Neuronal stem cell (in vitro differentiated cells): ENCODE results near the gene RAD51B.

Experiments
- DNase-seq: peaks from one replicate; pipeline ENCODE4 v3.0.0-alpha.2; 2013; ENCODE audit warnings: low spot score
- H2AFZ ChIP-seq: one replicate; pipeline ENCODE4 v1.6.1; 2013; ENCODE audit warnings: mild to moderate bottlenecking, low read length, inconsistent platforms
- H2AK5ac ChIP-seq: 2 replicates; pipeline ENCODE4 v1.6.1; 2013; ENCODE audit warnings: low read depth, mild to moderate bottlenecking, inconsistent platforms, low read length, moderate library complexity, mixed read lengths
- H2BK120ac ChIP-seq: 2 replicates; pipeline ENCODE4 v1.6.1; 2013; ENCODE audit warnings: low read depth, mild to moderate bottlenecking, inconsistent platforms, low read length, moderate library complexity, mixed read lengths
- H2BK12ac ChIP-seq: one replicate; pipeline ENCODE4 v1.6.1; 2013; ENCODE audit warnings: low read length, inconsistent platforms
- H2BK15ac ChIP-seq: 2 replicates; pipeline ENCODE4 v1.6.1; 2013; ENCODE audit warnings: mild to moderate bottlenecking, low read length, inconsistent platforms, mixed read lengths
- H2BK5ac ChIP-seq: one replicate; pipeline ENCODE4 v1.6.1; 2013; ENCODE audit warnings: inconsistent platforms, mild to moderate bottlenecking, low read length, moderate library complexity
- H3K14ac ChIP-seq: one replicate; pipeline ENCODE4 v1.6.1; 2013; ENCODE audit warnings: low read length, inconsistent platforms
- H3K18ac ChIP-seq: 2 replicates; pipeline ENCODE4 v1.6.1; 2013; ENCODE audit warnings: low read length, inconsistent platforms
- H3K23ac ChIP-seq: 2 replicates; pipeline ENCODE4 v1.6.1; 2013; ENCODE audit warnings: low read depth, mild to moderate bottlenecking, mixed read lengths, low read length, inconsistent platforms; ENCODE audit not compliant: poor library complexity
- H3K27ac ChIP-seq: replicated peaks from 3 replicates; pipeline ENCODE4 v1.5.1; 2013; ENCODE audit warnings: low read length, inconsistent platforms
- H3K27me3 ChIP-seq, 3 experiments: 2 replicates each; pipeline ENCODE4 v1.6.1; 2013; ENCODE audit warnings: low read length in 3 of 3, mild to moderate bottlenecking in 2 of 3, inconsistent platforms in 1 of 3, low read depth in 1 of 3, mixed read lengths in 1 of 3, moderate library complexity in 1 of 3; ENCODE audit not compliant: control insufficient read depth in 3 of 3, insufficient read depth in 3 of 3
- H3K36me3 ChIP-seq, 2 donors: replicated peaks in 1 of 2; 2 replicates each; pipeline ENCODE4 v1.6.1; 2013; ENCODE audit warnings: low read length in 2 of 2; ENCODE audit not compliant: control insufficient read depth in 2 of 2, insufficient read depth in 2 of 2
- H3K4ac ChIP-seq: 2 replicates; pipeline ENCODE4 v1.6.1; 2013; ENCODE audit warnings: inconsistent platforms, mild to moderate bottlenecking, low read length, moderate library complexity
- H3K4me1 ChIP-seq, 2 donors: 1 replicate in 1 of 2; 2 replicates in 1 of 2; pipeline ENCODE4 v1.6.1; 2013; ENCODE audit warnings: low read length in 2 of 2, low read depth in 1 of 2; ENCODE audit not compliant: control insufficient read depth in 2 of 2, insufficient read depth in 1 of 2
- H3K4me2 ChIP-seq: one replicate; pipeline ENCODE4 v1.6.1; 2013; ENCODE audit warnings: mild to moderate bottlenecking, low read length, inconsistent platforms; ENCODE audit not compliant: insufficient read depth, poor library complexity, severe bottlenecking
- H3K4me3 ChIP-seq, 2 donors: 2 replicates each; pipeline ENCODE4 v1.5.1; 2013; ENCODE audit warnings: low read length in 2 of 2, mild to moderate bottlenecking in 2 of 2, inconsistent platforms in 1 of 2, moderate library complexity in 1 of 2
- H3K79me1 ChIP-seq: one replicate; pipeline ENCODE4 v1.6.1; 2013; ENCODE audit warnings: low read depth, mild to moderate bottlenecking, inconsistent platforms, low read length, moderate library complexity
- H3K9ac ChIP-seq: one replicate; pipeline ENCODE4 v1.6.1; 2013; ENCODE audit warnings: mild to moderate bottlenecking, low read depth, low read length, inconsistent platforms; ENCODE audit not compliant: poor library complexity
- H3K9me3 ChIP-seq, 2 donors: replicated peaks in 1 of 2; 2 replicates each; pipeline versions ENCODE3 to v1.6.1; 2013; ENCODE audit warnings: low read length in 2 of 2, mild to moderate bottlenecking in 2 of 2, inconsistent platforms in 1 of 2, low read depth in 1 of 2, mixed read lengths in 1 of 2, moderate library complexity in 1 of 2; ENCODE audit not compliant: control insufficient read depth in 2 of 2, insufficient read depth in 1 of 2
- H4K8ac ChIP-seq: one replicate; pipeline ENCODE4 v1.6.1; 2013; ENCODE audit warnings: low read depth, mild to moderate bottlenecking, inconsistent platforms, low read length, moderate library complexity
- H4K91ac ChIP-seq: one replicate; pipeline ENCODE4 v1.6.1; 2013; ENCODE audit warnings: low read length, low read depth, mild to moderate bottlenecking, inconsistent platforms; ENCODE audit not compliant: poor library complexity
- WGBS, 2 donors: extraction: QIAGEN DNeasy Blood & Tissue Kit; methylation state at CpG; one replicate each; pipeline ENCODE4 v1.1.7; 2013; ENCODE audit warnings: missing lambda C conversion rate in 2 of 2, mixed read lengths in 1 of 2; ENCODE audit not compliant: insufficient read length in 2 of 2, insufficient replicate concordance in 1 of 2; ENCODE audit errors: extremely low coverage in 2 of 2; 5-methylcytosine and 5-hydroxymethylcytosine counted together

RAD51B gene

DNA sequence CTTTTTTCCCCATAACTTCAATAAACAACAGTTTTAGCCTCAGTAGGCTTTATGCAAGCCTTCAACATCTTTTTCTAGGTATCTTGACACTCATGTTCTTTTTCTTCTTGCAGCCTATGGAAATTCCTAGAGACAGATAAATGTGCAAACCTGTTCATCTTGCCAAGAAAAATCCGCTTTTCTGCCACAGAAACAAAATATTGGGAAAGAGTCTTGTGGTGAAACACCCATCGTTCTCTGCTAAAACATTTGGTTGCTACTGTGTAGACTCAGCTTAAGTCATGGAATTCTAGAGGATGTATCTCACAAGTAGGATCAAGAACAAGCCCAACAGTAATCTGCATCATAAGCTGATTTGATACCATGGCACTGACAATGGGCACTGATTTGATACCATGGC lies 677.4 kb downstream of the RAD51B start:
- H3K18ac ChIP-seq, result no peak overlapping the region
- H2BK120ac ChIP-seq, result no peak overlapping the region

DNA sequence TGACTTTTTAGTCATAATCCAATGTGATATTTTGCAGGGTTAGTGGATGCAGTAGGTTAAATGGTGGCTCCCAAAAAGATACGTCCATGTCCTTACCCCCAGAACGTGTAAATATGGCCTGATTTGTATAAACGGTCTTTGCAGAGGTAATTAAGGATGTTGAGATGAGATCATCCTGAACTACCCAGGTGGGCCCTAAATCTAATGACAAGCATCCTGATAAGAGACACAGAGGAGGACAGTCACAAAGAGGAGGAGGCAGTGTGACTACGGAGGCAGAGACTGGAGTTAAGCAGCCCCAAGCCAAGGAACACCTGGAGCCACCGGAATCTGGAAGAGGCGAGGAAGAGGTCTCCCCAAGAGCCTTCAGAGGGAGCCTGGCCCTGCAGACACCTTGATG lies 679.9 kb downstream of the RAD51B start:
- Histone ChIP-seq H2BK120ac (no peak overlapping the region), H4K8ac (no peak overlapping the region), H4K91ac (no peak overlapping the region), H3K27ac (no peak overlapping the region), H2BK15ac (no peak overlapping the region), H2BK5ac (no peak overlapping the region), H3K79me1 (peaks cover 2% of the 10 kb centered on the region), H3K4me1 (peaks cover 29 to 37% of the 10 kb centered on the region in 2 donors), H3K27me3 (no peaks in the 10 kb centered on the region), H3K18ac (no peak overlapping the region), H3K36me3 (no peaks in the 10 kb centered on the region), H2AFZ (no peak overlapping the region), H2AK5ac (peak overlapping the region; percentile 11), H3K14ac (no peak overlapping the region), H3K4ac (no peak overlapping the region), H3K23ac (no peak overlapping the region), H2BK12ac (no peak overlapping the region), H3K9ac (no peak overlapping the region), H3K4me3 (no peak overlapping the region), H3K9me3 (peaks cover 0 to 4% of the 10 kb centered on the region in 2 donors), H3K4me2 (no peak overlapping the region)
- DNase-seq, result no peak
- WGBS, 2 donors, result no CpG with 5 or more reads among the region's 6 CpGs

More for the DNA sequence above, 677.4 kb downstream of the RAD51B start:
- no peak overlapping the region for H3K4me3 ChIP-seq
- WGBS, 2 donors, result no CpG with 5 or more reads among the region's 2 CpGs
- no peaks in the 10 kb centered on the region for H3K27me3 ChIP-seq
- peaks cover 17 to 30% of the 10 kb centered on the region in 2 donors for H3K4me1 ChIP-seq
- DNase-seq, result no peak
- H2BK5ac ChIP-seq, result no peak overlapping the region
- no peak overlapping the region for H2AFZ ChIP-seq
- no peak overlapping the region for H4K8ac ChIP-seq
- no peaks in the 10 kb centered on the region for H3K36me3 ChIP-seq
- no peak overlapping the region for H2AK5ac ChIP-seq
- no peak overlapping the region for H3K4me2 ChIP-seq
- H3K9me3 ChIP-seq, result no peaks in the 10 kb centered on the region
- no peak overlapping the region for H3K9ac ChIP-seq
- peaks cover 2% of the 10 kb centered on the region for H3K79me1 ChIP-seq
- H3K23ac ChIP-seq, result no peak overlapping the region
- no peak overlapping the region for H2BK15ac ChIP-seq
- no peak overlapping the region for H3K14ac ChIP-seq
- no peak overlapping the region for H2BK12ac ChIP-seq
- no peak overlapping the region for H4K91ac ChIP-seq
- H3K27ac ChIP-seq, result no peak overlapping the region
- no peak overlapping the region for H3K4ac ChIP-seq

DNA sequence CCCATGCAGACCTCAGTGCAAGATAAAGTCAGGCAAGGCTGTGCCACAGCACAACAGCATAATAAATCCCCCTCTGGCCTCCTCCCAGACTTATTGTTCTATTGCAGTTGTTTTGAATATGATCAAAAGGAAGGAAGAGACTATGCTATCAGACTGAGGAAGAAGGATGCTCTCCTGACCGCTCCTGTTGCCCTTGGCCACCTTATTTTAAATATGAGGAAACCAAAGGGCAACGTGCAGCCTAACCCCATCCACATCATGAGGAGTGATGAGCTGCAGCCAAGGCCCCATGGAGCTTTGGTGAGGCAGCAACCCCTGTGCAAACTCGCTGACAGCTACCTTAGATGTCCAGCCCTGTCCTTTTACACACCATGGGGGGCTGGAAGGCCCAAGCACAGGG lies 681.6 kb downstream of the RAD51B start:
- Histone ChIP-seq H3K27ac (no peak overlapping the region), H2AFZ (no peak overlapping the region), H3K4me1 (peaks cover 27 to 49% of the 10 kb centered on the region in 2 donors), H3K9ac (no peak overlapping the region), H3K4me3 (no peak overlapping the region), H3K27me3 (no peaks in the 10 kb centered on the region), H3K23ac (no peak overlapping the region), H3K4me2 (no peak overlapping the region), H4K8ac (no peak overlapping the region), H3K18ac (peak overlapping the region; percentile 44), H3K4ac (no peak overlapping the region), H2AK5ac (peak overlapping the region; percentile 20), H3K14ac (no peak overlapping the region), H4K91ac (peak overlapping the region; percentile 86), H3K79me1 (peaks cover under 1% of the 10 kb centered on the region), H3K9me3 (peaks cover 0 to 4% of the 10 kb centered on the region in 2 donors), H2BK12ac (peak overlapping the region; percentile 24), H3K36me3 (no peaks in the 10 kb centered on the region), H2BK15ac (peak overlapping the region; percentile 16), H2BK120ac (no peak overlapping the region), H2BK5ac (peak overlapping the region; percentile 13)
- no CpG with 5 or more reads among the region's 3 CpGs for WGBS, 2 donors
- no peak for DNase-seq

DNA sequence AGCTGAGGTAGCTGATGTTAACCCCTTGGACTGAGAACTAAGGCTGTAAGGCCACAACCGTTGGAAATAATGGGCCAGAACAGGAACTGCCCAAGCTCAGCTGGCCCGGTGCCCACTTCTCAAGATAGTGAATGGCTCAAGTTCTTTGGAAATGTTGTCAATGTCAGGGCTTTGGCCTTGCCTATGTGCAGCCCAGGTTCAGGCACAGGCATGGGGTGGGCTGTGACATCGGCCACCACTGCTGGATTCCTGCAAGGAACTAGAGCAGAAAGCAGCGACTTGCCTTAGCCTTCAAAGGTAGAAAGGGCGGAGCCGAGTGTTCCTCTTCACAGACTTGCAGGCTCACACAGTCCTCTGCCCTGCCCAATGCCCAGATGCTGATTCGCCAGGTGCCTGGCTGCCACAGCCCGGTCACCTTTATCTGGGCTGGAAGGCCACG lies 682.1 kb downstream of the RAD51B start:
- Histone ChIP-seq H2BK5ac (peak overlapping the region; percentile 13), H3K4ac (no peak overlapping the region), H4K91ac (peak overlapping the region; percentile 86), H4K8ac (no peak overlapping the region), H3K9me3 (peaks cover 0 to 4% of the 10 kb centered on the region in 2 donors), H3K27ac (no peak overlapping the region), H2BK15ac (peak overlapping the region; percentile 16), H2BK120ac (no peak overlapping the region), H3K4me2 (no peak overlapping the region), H2BK12ac (peak overlapping the region; percentile 12), H3K18ac (peak overlapping the region; percentile 44), H3K27me3 (no peaks in the 10 kb centered on the region), H2AFZ (no peak overlapping the region), H3K79me1 (no peaks in the 10 kb centered on the region), H2AK5ac (peak overlapping the region; percentile 20), H3K14ac (no peak overlapping the region), H3K9ac (no peak overlapping the region), H3K36me3 (no peaks in the 10 kb centered on the region), H3K4me3 (no peak overlapping the region), H3K4me1 (peaks cover 30 to 53% of the 10 kb centered on the region in 2 donors), H3K23ac (no peak overlapping the region)
- WGBS, 2 donors, result no CpG with 5 or more reads among the region's 9 CpGs
- no peak for DNase-seq
